GM12865 (cell line): ENCODE measurements around the gene LANCL1.
A peak's percentile ranks its signal among the peaks of the same experiment; 100 is the strongest.

Source experiments
- DNase-seq: peaks from one replicate; pipeline ENCODE4 v3.0.0; 2010; ENCODE audit warnings: low read depth
- H3K4me3 ChIP-seq: 2 replicates; pipeline ENCODE4 v1.5.1; 2011; ENCODE audit warnings: mild to moderate bottlenecking, low read depth, low read length, control low read depth
- TF ChIP-seq, protein P1 (sequence below): IDR thresholded peaks from 2 replicates; pipeline ENCODE4 v1.5.1; 2011; ENCODE audit warnings: low read length, control low read depth, low read depth, inconsistent platforms; ENCODE audit not compliant: insufficient read depth; ENCODE audit errors: missing control alignments

The LANCL1 gene

DNA sequence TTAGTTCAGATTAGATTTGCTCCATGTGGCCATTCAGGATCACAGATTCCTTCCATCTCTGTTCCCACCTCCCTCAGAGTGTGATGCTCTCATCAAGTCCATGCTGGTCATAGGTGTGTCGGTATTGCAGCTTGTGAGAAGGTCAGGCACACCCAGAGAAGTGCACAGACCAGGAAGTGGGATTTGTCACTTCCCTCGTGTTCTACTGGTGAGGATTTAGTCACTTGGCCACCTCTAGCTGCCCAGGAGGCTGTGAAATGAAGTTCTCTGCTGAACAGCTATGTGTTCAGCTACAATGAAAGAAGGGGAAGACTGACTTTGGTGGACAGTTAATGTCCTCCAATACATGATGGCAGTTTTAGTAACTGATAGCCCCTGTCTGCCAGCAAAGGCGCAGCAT is 3.5 kb upstream of the LANCL1 start:
- TF ChIP-seq, protein P1, sequence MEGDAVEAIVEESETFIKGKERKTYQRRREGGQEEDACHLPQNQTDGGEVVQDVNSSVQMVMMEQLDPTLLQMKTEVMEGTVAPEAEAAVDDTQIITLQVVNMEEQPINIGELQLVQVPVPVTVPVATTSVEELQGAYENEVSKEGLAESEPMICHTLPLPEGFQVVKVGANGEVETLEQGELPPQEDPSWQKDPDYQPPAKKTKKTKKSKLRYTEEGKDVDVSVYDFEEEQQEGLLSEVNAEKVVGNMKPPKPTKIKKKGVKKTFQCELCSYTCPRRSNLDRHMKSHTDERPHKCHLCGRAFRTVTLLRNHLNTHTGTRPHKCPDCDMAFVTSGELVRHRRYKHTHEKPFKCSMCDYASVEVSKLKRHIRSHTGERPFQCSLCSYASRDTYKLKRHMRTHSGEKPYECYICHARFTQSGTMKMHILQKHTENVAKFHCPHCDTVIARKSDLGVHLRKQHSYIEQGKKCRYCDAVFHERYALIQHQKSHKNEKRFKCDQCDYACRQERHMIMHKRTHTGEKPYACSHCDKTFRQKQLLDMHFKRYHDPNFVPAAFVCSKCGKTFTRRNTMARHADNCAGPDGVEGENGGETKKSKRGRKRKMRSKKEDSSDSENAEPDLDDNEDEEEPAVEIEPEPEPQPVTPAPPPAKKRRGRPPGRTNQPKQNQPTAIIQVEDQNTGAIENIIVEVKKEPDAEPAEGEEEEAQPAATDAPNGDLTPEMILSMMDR, result no peak

GRCh38 chr2:210478661-210479060 is 2.1 kb upstream of the LANCL1 start:
- DNase-seq, result no peak
- no peak overlapping the region for H3K4me3 ChIP-seq
- TF ChIP-seq, protein P1, result no peak

More for the DNA sequence above, 3.5 kb upstream of the LANCL1 start:
- DNase-seq, result no peak
- H3K4me3 ChIP-seq, result no peak overlapping the region

- TF ChIP-seq, protein P1, result no peak
- DNase-seq, result no peak
Observed at GRCh38 chr2:210477496-210477895, 937 bp upstream of the LANCL1 start.

DNA sequence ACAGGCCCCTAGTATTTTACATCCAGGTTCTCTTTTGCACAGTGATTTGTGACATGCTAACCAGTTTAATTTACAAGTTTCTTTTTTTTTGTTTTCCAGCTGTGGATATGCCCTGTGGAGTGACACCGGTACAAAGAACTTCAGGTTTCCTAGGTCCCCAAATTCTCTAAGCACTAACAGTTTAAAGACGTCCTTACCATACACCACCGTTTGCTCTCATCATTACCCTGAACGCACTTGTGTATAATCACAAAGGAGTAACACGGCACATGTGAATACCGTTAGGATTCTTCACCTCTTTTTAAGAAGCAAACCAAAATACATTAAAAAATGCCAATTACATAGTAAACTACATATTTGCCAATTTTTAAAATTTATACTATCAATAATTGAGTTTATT is 853 bp downstream of the LANCL1 start:
- no peak for DNase-seq
- TF ChIP-seq, protein P1, result no peak

More at GRCh38 chr2:210477496-210477895, 937 bp upstream of the LANCL1 start:
- no peak overlapping the region for H3K4me3 ChIP-seq

DNA sequence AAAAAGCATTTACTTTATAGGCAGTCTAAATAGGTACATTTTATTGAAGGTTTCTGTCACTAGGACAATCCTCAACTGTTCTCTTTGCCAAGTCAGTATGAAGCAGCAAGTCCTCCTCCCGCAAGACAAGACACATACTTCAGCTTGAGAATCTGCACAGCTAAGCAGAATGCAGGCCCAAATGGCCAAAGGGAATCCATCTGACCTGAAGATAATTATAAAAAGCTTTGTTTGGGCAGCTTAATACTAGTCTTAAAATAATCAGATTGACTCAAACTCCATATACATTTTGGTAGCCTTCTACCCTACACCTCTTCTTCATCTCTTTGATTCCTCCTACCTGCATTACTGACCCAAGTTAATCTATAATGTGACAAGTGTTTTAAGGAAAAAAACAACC is 1.8 kb downstream of the LANCL1 start:
- TF ChIP-seq, protein P1, result no peak
- no peak for DNase-seq
- no peak overlapping the region for H3K4me3 ChIP-seq

More for the DNA sequence above, 853 bp downstream of the LANCL1 start:
- peak overlapping the region; percentile 86 for H3K4me3 ChIP-seq

DNA sequence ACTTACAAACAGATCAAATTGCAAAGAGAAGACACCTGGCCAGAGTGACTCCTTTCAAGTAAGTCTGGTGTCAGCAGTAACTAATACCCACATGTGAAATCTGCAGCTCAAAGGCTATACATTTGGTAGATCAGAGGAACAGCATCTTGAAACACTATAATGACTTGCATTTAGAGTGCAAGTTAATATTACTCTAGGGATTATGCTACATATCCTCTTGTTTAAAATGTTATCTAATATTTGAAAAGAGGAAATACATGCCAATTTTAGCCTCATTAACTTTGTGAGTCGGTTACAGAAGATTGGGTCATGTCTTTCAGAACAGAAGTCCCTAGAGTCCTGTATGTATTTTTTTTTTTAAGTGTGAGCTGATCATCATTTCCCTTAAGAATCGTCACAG is 15.2 kb downstream of the LANCL1 start:
- TF ChIP-seq, protein P1, result no peak

More for the DNA sequence above, 15.2 kb downstream of the LANCL1 start:
- no peak overlapping the region for H3K4me3 ChIP-seq
- peak; percentile 59 for DNase-seq
